ENCODE results near the gene HMCN1. TPM values are rescaled to one million over a fixed set of nuclear protein-coding genes. Genes with fewer than 3 reads are reported as not detected.

HMCN1 gene
- total RNA-seq, 1 donor from 2014 or later, result 22.2 TPM

DNA sequence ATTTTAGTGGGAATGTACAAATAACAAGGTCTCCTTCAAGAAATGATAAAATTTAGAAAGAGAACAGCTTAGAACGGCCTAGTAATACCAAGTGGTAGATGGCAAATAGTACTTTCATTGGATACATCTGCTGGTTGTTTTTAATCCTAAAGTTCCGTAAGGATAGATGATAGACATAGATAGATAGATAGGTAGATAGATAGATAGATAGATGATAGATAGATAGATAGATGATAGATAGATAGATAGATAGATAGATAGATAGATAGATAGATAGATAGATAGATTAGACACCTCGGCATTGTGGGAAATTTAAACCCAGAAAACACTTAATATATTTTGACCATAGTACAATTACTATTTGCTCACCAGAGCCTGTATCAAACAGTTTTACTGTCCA, 352.4 kb downstream of the HMCN1 start:
- H3K36me3 Mint-ChIP-seq (ENCODE audit: low read depth, unreplicated experiment), result no peaks in the 10 kb centered on the region
- H3K4me1 Mint-ChIP-seq (ENCODE audit: unreplicated experiment), result peaks cover 4% of the 10 kb centered on the region
- no peaks in the 10 kb centered on the region for H3K9me3 Mint-ChIP-seq (ENCODE audit: unreplicated experiment)
- no peak overlapping the region for H3K27ac Mint-ChIP-seq (ENCODE audit: unreplicated experiment)
- DNase-seq (ENCODE audit: low spot score), result no peak
- TF ChIP-seq, protein P1, sequence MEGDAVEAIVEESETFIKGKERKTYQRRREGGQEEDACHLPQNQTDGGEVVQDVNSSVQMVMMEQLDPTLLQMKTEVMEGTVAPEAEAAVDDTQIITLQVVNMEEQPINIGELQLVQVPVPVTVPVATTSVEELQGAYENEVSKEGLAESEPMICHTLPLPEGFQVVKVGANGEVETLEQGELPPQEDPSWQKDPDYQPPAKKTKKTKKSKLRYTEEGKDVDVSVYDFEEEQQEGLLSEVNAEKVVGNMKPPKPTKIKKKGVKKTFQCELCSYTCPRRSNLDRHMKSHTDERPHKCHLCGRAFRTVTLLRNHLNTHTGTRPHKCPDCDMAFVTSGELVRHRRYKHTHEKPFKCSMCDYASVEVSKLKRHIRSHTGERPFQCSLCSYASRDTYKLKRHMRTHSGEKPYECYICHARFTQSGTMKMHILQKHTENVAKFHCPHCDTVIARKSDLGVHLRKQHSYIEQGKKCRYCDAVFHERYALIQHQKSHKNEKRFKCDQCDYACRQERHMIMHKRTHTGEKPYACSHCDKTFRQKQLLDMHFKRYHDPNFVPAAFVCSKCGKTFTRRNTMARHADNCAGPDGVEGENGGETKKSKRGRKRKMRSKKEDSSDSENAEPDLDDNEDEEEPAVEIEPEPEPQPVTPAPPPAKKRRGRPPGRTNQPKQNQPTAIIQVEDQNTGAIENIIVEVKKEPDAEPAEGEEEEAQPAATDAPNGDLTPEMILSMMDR (IDR thresholded peaks at IDR 0.05; ENCODE audit: unreplicated experiment), result no peak
- no peaks in the 10 kb centered on the region for H3K27me3 Mint-ChIP-seq (ENCODE audit: unreplicated experiment)
- H3K4me3 Mint-ChIP-seq (ENCODE audit: unreplicated experiment), result no peak overlapping the region

DNA sequence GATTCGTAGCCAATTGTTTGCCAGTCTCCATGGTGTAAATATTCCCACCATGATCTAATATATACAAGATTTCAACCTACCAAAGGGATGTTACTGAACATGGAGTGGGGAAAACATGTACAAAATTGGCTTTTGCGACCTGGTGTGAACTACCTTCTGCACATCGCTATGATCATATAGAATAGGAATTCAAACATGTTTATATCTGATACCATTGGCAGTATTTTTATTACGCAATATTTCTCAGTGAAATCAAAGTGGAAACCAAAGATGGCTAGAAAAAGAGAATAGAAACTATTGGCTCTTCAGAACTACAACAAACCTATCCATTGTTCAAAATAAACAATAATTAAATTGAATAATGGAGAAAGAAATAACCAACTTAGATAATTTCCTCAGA, 355.7 kb downstream of the HMCN1 start:
- no peak overlapping the region for H3K4me3 Mint-ChIP-seq (ENCODE audit: unreplicated experiment)
- no peak for DNase-seq (ENCODE audit: low spot score)
- TF ChIP-seq, protein P1 (IDR thresholded peaks at IDR 0.05; ENCODE audit: unreplicated experiment), result no peak
- no peaks in the 10 kb centered on the region for H3K9me3 Mint-ChIP-seq (ENCODE audit: unreplicated experiment)
- H3K4me1 Mint-ChIP-seq (ENCODE audit: unreplicated experiment), result peaks cover 12% of the 10 kb centered on the region
- H3K36me3 Mint-ChIP-seq (ENCODE audit: low read depth, unreplicated experiment), result no peaks in the 10 kb centered on the region
- no peaks in the 10 kb centered on the region for H3K27me3 Mint-ChIP-seq (ENCODE audit: unreplicated experiment)
- H3K27ac Mint-ChIP-seq (ENCODE audit: unreplicated experiment), result no peak overlapping the region

DNA sequence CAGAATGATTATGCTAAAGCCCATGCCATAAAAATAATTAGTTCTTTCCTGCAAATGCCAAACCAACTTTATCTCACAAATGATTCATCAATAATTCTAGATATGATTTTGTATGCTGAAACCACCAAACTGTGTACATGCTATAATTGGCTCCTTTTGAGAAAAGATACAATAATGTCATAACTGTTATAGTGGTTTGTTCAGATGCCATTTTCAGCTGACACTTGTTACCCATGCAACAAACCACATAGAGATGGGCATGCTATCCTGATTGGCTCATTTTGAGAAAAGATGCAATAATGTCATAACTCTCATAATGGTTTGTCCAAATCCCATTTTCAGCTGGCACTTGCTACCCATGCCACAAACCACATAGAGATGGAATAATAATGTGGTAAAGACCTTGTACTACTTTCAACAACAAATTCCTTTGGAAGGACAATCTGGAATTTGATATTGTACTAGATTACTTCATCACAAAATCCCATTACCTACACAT, 357.1 kb downstream of the HMCN1 start:
- Mint-ChIP-seq H3K27ac (ENCODE audit: unreplicated experiment) (no peak overlapping the region), H3K4me3 (ENCODE audit: unreplicated experiment) (no peak overlapping the region), H3K27me3 (ENCODE audit: unreplicated experiment) (no peaks in the 10 kb centered on the region), H3K36me3 (ENCODE audit: low read depth, unreplicated experiment) (no peaks in the 10 kb centered on the region), H3K9me3 (ENCODE audit: unreplicated experiment) (no peaks in the 10 kb centered on the region), H3K4me1 (ENCODE audit: unreplicated experiment) (peaks cover 12% of the 10 kb centered on the region)
- TF ChIP-seq, protein P1 (IDR thresholded peaks at IDR 0.05; ENCODE audit: unreplicated experiment), result no peak
- DNase-seq (ENCODE audit: low spot score), result no peak

DNA sequence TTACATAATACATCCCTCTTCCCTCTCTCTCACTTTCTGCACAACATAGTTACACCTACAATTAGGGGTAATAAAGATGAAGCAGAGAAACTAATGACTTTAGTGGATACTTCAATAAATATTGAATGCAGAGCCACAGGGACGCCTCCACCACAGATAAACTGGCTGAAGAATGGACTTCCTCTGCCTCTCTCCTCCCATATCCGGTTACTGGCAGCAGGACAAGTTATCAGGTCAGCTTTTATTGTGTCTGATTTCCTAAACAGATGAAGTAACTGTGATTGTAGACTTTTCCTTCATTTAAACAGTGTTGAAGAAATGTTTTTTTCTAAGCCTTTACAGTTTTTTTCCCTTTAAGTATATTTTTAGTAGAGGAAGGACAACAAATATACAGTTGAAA, 359.2 kb downstream of the HMCN1 start:
- TF ChIP-seq, protein P1 (IDR thresholded peaks at IDR 0.05; ENCODE audit: unreplicated experiment), result no peak
- H3K27me3 Mint-ChIP-seq (ENCODE audit: unreplicated experiment), result no peaks in the 10 kb centered on the region
- H3K4me3 Mint-ChIP-seq (ENCODE audit: unreplicated experiment), result no peak overlapping the region
- no peaks in the 10 kb centered on the region for H3K9me3 Mint-ChIP-seq (ENCODE audit: unreplicated experiment)
- peak overlapping the region; percentile 21 for H3K27ac Mint-ChIP-seq (ENCODE audit: unreplicated experiment)
- peaks cover 12% of the 10 kb centered on the region for H3K4me1 Mint-ChIP-seq (ENCODE audit: unreplicated experiment)
- H3K36me3 Mint-ChIP-seq (ENCODE audit: low read depth, unreplicated experiment), result no peaks in the 10 kb centered on the region
- no peak for DNase-seq (ENCODE audit: low spot score)

DNA sequence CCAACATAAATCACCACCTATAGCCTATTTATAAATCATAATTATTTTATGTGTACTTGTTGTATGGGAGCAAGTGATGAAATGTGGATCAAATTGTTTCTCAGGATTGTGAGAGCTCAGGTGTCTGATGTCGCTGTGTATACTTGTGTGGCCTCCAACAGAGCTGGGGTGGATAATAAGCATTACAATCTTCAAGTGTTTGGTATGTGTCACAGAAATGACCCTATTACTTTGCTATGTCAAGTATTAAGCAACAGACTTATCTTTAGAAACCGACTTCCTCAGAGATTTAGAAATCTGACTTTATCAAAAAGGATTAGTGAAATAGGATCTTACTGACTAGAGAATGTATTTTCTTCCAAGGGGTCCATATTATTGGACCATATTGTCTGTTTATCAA, 360.0 kb downstream of the HMCN1 start:
- Mint-ChIP-seq H3K27ac (ENCODE audit: unreplicated experiment) (peak overlapping the region; percentile 9), H3K36me3 (ENCODE audit: low read depth, unreplicated experiment) (no peaks in the 10 kb centered on the region), H3K4me1 (ENCODE audit: unreplicated experiment) (peaks cover 12% of the 10 kb centered on the region), H3K4me3 (ENCODE audit: unreplicated experiment) (no peak overlapping the region), H3K27me3 (ENCODE audit: unreplicated experiment) (no peaks in the 10 kb centered on the region), H3K9me3 (ENCODE audit: unreplicated experiment) (no peaks in the 10 kb centered on the region)
- no peak for DNase-seq (ENCODE audit: low spot score)
- TF ChIP-seq, protein P1 (IDR thresholded peaks at IDR 0.05; ENCODE audit: unreplicated experiment), result no peak

Measured in endothelial cell (in vitro differentiated cells).